ENCODE results near the gene ACO1.

Gene ACO1

DNA sequence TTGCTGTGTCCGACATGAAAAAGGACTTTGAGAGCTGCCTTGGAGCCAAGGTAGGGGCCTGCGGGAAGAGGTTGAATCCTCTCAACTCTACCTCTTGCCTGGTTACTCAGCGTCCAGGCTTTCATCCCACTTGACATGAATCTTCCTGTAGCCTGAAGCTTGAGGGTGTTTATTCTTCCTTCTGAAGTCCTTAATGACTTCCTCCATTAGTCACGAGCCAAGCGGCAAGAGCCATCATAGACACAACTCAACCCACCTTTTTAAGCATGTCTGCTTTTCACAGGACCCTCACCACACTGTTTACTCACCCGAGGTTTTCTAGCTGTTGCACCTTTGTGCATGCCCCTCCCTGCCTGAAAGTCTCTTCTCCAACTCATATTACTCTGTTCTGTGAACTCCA lies 40.2 kb downstream of the ACO1 start:
- DNase-seq (ENCODE audit: extremely low read depth, insufficient read length) = no peak
- TF ChIP-seq, protein P1, sequence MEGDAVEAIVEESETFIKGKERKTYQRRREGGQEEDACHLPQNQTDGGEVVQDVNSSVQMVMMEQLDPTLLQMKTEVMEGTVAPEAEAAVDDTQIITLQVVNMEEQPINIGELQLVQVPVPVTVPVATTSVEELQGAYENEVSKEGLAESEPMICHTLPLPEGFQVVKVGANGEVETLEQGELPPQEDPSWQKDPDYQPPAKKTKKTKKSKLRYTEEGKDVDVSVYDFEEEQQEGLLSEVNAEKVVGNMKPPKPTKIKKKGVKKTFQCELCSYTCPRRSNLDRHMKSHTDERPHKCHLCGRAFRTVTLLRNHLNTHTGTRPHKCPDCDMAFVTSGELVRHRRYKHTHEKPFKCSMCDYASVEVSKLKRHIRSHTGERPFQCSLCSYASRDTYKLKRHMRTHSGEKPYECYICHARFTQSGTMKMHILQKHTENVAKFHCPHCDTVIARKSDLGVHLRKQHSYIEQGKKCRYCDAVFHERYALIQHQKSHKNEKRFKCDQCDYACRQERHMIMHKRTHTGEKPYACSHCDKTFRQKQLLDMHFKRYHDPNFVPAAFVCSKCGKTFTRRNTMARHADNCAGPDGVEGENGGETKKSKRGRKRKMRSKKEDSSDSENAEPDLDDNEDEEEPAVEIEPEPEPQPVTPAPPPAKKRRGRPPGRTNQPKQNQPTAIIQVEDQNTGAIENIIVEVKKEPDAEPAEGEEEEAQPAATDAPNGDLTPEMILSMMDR (IDR thresholded peaks at IDR 0.05; ENCODE audit: insufficient read depth, low read length, poor library complexity, severe bottlenecking) = no peak
- peaks cover 1% of the 10 kb centered on the region for H3K36me3 ChIP-seq (ENCODE audit: control insufficient read depth, insufficient read depth, low read length)
- no peaks in the 10 kb centered on the region for H3K27me3 ChIP-seq (replicated peaks; ENCODE audit: control insufficient read depth, insufficient read depth, low read length)
- no peak overlapping the region for H3K4me3 ChIP-seq (replicated peaks; ENCODE audit: low read depth, low read length)

DNA sequence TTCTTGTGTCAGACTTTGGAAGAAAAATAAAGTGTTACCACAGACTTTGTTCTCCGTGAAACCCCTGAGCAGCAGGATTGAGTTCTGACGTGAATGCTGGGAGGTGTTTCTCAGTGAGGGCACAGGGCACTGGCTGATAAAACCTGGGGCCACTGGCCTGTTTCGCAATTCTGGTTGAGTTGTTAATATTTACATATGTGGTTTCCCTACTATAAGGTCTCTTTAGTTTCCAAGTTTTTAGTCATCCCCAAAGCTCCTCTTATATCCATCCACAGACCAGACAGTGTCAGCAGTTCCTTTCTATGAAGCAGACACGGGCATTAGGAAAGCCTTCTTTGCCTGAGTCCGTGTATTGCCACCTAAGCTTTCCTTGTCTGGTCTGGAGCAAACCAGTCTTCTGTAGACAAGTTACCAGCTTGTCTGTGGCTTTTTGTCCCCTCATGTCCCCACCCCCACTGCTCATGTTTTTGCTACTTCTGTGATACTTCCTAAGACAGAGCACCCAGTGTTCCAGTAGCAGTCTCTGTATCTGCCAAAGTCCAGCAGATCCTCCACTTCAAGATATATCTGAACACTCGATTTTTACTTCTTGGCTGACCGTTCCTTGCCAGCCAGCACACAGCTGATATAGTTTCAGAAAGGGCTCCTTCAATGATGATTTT lies 42.0 kb downstream of the ACO1 start:
- Histone ChIP-seq H3K4me3 (replicated peaks; ENCODE audit: low read depth, low read length) (no peak overlapping the region), H3K36me3 (ENCODE audit: control insufficient read depth, insufficient read depth, low read length) (peaks cover 1% of the 10 kb centered on the region), H3K27me3 (replicated peaks; ENCODE audit: control insufficient read depth, insufficient read depth, low read length) (no peaks in the 10 kb centered on the region)
- DNase-seq (ENCODE audit: extremely low read depth, insufficient read length) = no peak
- TF ChIP-seq, protein P1 (IDR thresholded peaks at IDR 0.05; ENCODE audit: insufficient read depth, low read length, poor library complexity, severe bottlenecking) = no peak

DNA sequence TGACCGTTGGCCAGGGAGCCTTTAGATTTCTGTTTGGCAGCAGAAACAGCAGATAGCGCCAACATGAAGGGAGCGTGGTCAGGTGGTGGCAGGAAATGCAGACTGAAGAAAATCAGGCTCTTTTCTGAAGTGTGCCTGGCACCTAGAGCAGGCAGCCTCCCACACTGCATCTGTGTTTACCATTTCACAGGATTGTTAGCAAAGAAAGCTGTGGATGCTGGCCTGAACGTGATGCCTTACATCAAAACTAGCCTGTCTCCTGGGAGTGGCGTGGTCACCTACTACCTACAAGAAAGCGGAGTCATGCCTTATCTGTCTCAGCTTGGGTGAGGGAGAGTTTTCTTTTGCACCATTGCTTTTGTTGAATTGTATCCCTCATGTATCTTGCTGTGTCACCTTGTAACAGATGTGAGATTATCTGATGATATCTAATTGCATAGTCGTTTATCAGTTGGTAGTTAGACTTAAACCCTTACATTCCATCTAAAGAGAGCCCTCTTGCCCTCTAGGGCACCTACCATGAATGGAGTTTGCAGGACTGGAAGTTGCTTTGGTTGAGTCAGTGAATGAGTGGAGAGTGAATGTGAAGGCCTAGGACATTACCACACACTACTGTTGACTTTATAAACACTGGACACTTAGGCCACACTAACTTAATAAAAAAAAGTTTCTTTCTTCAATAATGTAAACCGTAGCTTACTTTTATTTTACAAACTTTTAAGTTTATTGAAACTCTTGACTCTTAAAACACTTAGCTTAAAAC lies 42.8 kb downstream of the ACO1 start:
- Histone ChIP-seq H3K4me3 (replicated peaks; ENCODE audit: low read depth, low read length) (no peak overlapping the region), H3K27me3 (replicated peaks; ENCODE audit: control insufficient read depth, insufficient read depth, low read length) (no peaks in the 10 kb centered on the region), H3K36me3 (ENCODE audit: control insufficient read depth, insufficient read depth, low read length) (peaks cover 1% of the 10 kb centered on the region)
- DNase-seq (ENCODE audit: extremely low read depth, insufficient read length) = no peak
- TF ChIP-seq, protein P1 (IDR thresholded peaks at IDR 0.05; ENCODE audit: insufficient read depth, low read length, poor library complexity, severe bottlenecking) = no peak

DNA sequence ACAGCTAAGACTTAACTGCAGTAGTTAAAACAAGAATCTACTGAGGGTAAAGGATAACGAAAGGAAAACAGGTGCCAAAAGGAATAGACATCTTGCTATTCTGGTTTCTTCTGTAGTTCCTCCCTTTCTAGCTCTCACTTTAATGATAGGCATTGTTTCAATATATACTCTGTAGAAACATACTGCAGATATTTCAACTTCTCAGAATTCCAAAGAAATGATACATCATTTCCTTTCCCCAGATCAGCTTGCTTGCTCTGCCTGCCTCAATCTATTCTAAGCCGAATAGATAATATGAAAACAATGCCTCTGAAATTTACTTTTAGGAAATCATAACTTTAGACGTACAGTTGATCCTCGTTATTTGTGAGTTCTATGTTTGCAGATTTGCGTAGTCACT lies 46.3 kb downstream of the ACO1 start:
- TF ChIP-seq, protein P1 (IDR thresholded peaks at IDR 0.05; ENCODE audit: insufficient read depth, low read length, poor library complexity, severe bottlenecking) = no peak
- no peaks in the 10 kb centered on the region; the same call in none of the 2 replicates for H3K36me3 ChIP-seq (ENCODE audit: control insufficient read depth, insufficient read depth, low read length)
- DNase-seq (ENCODE audit: extremely low read depth, insufficient read length) = no peak
- no peaks in the 10 kb centered on the region for H3K27me3 ChIP-seq (replicated peaks; ENCODE audit: control insufficient read depth, insufficient read depth, low read length)
- H3K4me3 ChIP-seq (replicated peaks; ENCODE audit: low read depth, low read length) = no peak overlapping the region

DNA sequence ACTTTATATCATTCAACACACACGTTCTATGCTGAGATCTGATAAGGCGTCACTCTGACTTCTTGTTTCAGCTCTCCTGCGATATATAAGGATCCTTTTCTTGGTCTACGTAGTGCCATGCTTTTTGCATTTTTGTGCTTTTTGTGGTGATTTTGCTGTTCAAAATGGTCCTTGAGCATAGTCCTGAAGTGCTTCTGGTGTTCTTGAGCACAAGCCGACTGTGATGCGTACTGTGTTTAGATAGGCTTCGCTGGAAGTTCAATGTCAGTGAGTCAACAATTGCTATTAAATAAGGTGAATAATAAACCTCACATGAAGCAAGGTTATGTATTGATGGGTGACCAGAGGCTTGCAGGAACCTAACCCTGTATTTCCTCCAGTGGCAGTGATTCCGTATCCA lies 46.8 kb downstream of the ACO1 start:
- H3K36me3 ChIP-seq (ENCODE audit: control insufficient read depth, insufficient read depth, low read length) = no peaks in the 10 kb centered on the region; the same call in none of the 2 replicates
- no peaks in the 10 kb centered on the region for H3K27me3 ChIP-seq (replicated peaks; ENCODE audit: control insufficient read depth, insufficient read depth, low read length)
- DNase-seq (ENCODE audit: extremely low read depth, insufficient read length) = no peak
- H3K4me3 ChIP-seq (replicated peaks; ENCODE audit: low read depth, low read length) = no peak overlapping the region
- TF ChIP-seq, protein P1 (IDR thresholded peaks at IDR 0.05; ENCODE audit: insufficient read depth, low read length, poor library complexity, severe bottlenecking) = no peak
